Astrocyte of the hippocampus (primary cell): ENCODE results near the gene MICOS13.

Source experiments
- DNase-seq: peaks from one replicate; pipeline ENCODE4 v3.0.0; 2011; ENCODE audit warnings: low read depth, low spot score

MICOS13 gene

DNA sequence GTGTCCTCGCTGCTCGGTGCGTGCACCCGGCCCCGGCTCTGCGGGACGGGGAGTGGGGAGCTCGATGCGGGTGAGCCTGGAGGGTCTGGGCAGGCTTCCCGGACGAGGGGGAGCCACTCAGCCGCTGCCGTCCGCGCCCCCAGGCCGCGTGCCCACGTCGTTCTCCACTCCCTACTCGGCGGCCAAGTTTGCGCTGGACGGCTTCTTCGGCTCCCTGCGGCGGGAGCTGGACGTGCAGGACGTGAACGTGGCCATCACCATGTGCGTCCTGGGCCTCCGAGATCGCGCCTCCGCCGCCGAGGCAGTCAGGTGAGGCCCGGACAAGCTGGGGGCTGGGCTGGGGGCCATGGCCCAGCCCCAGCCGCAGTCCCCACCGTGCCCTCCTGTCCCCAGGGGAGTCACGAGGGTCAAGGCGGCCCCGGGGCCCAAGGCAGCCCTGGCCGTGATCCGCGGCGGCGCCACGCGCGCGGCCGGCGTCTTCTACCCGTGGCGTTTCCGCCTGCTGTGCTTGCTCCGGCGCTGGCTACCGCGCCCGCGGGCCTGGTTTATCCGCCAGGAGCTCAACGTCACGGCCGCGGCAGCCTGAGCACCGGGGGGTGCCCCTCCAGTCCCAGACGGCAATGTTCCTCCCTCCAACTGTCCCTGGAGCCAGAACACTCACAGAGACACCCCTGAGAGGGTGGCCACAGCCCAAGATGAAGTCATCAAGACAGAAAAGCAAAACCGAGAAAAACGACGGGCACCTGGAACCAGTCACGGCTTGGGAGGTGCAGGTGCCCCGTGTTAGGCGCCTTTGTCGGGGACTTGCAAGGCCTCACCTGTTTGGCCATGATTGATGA is 7.3 kb upstream of the MICOS13 start:
- DNase-seq, result no peak

DNA sequence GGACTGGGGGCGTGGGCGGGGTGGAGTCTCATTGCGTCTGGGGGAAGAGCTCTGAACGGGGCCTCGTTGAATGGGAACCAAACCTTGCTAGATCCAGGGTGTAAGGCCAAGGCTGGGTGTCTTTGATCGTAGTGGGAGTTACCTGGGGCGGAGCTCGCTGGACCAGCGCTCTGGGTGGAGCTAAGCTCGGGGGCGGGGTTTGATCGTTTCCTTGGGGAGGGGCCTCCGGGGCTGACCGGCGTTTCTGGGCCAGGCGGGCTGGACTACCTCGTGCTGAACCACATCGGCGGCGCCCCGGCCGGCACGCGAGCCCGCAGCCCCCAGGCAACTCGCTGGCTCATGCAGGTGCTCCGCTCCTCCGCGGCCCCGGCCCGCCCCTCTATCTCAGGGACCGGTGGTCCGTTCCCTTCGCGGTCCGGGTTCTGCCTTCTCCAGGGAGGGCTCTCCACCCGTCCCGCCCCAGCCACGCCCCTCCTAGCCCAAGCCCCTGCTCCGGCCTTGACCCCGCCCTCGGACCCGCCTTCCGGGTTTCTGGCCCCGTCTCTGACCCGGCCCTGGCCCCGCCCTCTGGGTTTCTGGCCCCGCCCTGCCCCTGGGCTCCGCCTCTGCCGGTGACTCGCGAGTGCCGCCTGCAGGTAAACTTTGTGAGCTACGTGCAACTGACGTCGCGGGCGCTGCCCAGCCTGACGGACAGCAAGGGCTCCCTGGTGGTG is 6.5 kb upstream of the MICOS13 start:
- DNase-seq, result peak; percentile 97

DNA sequence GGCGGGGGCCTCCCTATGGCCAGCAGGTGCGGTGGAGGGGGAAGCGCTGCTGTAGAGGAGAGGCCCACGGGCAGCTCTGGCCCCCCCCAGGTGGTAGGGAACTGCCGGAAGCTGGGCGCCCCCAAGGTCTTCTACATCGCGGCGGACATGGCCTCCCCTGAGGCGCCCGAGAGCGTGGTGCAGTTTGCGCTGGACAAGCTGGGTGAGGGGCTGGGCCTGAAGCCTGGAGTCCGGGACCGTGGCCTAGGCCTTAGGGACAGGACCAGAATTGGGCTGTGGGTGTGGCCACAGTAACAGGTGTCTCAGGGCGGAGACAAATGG is 6.0 kb upstream of the MICOS13 start:
- no peak for DNase-seq

DNA sequence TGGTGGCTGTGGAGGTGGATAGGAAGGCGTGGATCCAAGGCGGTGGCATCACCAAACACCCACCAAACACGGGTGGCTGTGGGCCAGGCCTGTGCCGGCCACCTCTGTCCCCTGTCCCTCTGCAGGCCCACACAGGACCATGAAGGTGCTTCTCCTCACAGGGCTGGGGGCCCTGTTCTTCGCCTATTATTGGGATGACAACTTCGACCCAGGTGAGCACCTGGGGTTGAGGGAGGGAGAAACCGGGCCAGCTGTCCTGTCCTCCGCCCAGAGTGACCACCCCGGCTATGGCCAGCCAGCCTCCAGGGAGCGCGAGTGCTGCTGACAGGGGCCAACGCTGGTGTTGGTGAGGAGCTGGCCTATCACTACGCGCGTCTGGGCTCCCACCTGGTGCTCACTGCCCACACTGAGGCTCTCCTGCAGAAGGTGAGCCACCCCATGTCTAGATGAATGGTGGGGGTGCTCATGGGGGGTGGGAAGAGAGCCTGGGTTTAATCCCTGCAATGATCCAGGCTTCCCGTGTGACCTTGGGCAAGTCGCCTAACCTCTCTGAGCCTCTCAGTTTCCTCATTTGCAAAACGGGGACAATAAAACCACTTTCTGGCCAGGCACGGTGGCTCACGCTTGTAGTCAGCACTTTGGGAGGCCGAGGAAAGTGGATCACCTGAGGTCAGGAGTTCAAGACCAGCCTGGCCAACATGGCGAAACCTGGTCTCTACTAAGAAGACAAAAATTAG is 4.5 kb upstream of the MICOS13 start:
- DNase-seq, result no peak

DNA sequence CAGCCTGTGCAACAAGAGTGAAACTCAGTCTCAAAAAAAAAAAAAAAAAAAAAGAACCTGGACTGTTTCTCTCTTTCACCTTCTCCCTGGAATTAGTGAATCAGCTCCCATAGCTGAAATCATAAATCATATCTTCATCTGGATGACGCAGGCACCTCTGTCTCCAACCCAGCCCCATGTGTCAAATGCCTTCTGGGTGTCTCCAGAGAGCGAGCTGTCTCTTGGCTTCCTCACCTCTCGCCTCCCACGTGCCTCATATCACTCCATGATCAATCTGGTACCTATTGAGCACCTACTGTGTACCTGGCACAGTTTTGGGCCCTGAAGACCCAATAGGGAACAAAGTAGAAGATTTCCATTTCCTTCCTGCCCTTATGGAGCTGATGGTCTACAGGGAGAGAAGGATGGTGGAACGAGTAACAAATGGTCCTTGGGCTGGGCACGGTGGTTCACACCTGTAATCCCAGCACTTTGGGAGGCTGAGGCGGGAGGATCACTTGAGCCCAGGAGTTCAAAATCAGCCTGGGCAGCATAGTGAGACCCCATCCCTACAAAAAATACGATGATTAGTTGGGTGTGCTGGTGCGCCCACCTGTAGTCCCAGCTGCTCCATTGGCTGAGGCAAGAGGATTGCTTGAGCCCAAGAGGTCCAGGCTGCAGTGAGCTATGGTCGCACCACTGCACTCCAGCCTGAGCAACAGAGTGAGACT is 3.0 kb upstream of the MICOS13 start:
- no peak for DNase-seq

DNA sequence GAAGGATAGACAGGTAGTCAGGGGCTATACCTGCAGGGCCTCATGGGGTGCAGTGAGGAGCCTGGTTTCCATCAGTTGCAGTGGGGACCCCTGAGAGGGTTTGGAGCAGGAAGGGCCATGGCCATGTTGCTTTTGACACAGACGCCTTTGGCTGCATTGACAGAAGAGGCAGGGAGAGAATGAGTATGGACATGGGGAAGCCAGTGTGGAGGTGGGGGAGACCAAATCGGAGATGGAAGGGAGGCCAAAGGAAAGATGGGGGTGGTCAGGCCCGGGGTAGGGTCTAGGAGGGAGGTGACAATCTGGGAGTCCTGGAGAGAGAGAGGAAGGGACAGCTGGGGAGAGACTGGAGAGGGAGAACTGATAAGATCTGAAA is 1.8 kb upstream of the MICOS13 start:
- no peak for DNase-seq

DNA sequence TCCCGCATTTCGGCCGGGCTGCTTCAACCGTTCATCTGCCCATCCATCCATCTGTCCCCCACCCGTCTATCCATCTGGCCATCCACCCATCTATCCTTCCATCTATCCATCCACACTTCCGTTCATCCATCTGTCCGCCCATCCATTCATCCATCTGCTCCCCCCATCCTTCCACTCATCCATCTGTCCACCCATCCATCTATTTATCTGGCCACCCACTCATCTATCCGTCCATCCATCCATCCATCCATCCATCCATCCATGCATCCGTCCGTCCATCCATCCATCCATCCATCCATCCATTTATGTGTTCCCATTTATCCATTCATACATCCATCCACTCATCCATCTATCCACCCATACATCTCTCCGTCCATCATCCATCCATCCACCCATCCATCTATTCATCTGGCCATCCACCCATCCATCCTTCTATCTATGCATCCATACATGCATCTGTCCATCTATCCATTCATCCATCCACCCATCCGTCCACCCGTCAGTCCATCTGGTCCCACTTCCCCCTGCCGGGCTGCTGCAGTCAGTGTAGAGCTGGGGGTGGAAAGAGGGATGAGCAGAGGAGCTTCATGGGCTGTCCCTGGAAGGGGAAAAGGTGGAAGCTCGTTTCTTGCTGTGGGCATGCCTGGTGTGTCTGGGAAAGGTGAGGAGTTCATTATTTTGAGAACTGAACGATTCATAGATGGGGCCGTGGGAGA is 1.2 kb upstream of the MICOS13 start:
- no peak for DNase-seq

DNA sequence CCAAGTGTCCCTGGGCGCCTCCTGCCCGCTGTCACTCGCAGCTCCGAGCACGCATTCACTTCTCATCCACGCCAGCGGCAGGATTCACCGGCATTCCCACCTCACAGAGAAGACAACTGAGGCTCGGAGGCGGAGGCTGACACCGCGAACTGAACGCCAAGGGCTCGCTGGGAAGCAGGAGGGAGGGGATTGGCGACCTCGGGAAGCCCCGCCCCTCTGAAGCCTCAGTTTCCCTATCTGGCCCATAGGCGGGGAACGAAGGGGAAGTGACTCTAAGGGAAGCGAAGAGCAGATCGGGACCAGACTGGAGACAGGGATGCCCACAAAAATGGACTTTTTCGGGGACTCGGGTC is 256 bp downstream of the MICOS13 start:
- no peak for DNase-seq

DNA sequence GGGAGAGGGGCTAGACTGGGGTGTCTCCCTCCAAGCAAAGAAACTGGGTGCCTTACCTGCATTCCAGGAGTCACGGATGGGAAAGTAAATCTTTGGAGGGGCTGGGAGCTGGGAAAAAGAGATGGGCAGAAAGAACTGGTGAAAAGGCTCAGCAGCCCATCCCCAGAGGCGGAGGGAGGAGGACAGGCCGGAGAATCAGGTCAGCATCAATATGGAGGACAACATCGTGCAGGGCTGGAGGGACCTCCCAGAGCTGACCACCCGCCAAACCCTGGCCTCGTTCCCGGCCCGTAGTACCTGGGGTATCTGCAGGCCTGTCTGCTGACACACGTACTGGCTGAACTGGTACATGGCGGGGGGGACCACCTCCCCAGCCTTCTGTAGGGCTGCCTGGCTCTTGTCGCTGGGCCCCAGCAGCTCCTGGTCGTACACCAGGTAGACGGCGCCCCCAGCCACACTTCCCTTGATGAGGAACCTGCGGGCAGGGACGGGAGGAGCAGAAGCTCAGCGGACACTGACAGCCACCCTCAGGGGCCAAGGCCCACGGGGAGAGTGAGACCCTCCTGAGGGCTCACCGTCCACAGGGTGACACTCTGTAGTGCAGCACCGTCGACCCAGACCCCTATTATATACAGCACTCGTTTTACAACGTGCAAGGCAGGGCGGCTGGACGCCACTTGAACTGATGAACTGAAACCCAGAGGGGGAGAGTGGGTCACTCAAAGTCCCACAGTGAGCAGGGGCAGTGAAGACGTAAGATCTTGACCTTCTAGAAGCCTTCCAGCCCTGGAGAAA is 830 bp downstream of the MICOS13 start:
- peak; percentile 31 for DNase-seq

DNA sequence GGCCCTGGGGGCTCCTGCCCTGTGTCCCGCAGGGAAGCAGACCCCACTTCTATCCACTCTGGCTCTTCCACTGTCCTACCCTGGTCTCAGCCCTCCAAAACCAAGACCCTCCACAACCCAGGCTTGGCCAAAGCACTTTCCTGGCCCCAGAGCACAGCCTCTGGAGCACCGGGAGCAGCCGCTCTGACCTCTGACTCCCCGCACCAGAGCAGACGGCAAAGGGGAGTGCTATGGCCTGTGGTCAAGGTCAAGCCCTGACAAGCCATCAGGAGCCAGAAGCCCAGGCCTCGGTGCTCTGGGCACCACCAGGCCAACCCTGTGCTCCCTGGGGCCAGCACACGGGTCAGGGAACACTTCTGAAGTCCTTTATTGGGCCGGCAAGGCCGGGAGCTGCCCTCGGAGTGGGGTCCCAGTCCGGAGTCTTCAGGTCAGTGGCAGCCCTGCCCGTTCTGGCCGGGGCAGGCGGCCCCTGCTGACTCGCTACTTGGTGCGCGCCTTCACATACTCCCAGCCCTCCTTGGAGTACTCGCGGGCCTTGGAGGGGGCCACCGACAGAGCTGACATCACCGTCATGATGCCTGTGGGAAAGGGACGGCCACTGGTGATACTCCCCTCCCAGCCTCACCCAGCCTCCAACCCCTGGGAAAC is 2.1 kb downstream of the MICOS13 start:
- DNase-seq, result no peak

DNA sequence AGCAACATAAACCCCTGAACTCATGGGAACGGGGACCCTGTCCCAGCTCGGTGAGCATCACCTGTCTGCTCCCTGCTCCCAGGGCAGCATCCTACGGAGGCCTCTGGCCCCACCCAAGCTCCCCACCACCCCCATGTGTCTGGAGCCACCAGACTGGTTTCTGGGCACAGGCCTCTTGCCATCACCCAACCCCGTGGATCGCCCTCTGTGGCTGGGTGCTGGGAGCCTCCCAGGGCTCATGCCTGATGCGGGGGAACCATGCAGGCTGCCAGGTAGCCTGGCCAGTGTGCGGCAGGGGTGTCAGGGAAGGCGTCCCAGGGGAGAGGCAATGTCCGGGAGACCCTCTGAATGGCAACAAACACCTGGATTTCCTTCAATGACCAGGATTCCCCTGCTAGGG is 2.7 kb downstream of the MICOS13 start:
- no peak for DNase-seq

DNA sequence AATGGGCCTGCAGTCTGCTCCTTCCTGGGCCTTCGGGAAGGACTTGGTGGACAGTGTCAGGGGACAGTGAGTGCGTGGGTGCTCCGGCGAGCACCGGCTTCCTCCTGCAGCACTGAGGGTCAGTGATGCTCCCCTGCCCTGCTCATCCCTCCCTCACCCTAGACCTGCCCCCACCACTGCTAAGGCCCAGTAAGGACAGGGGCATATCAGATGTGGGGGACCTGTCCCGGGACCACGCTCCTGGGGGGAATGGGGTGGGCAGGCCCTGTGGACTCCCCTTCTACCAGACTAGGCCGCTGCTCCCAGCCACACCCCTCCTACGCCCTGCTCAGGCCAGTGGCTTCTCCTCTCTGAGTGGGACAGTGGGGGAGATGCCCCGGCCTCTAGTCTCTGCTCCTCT is 3.2 kb downstream of the MICOS13 start:
- no peak for DNase-seq

DNA sequence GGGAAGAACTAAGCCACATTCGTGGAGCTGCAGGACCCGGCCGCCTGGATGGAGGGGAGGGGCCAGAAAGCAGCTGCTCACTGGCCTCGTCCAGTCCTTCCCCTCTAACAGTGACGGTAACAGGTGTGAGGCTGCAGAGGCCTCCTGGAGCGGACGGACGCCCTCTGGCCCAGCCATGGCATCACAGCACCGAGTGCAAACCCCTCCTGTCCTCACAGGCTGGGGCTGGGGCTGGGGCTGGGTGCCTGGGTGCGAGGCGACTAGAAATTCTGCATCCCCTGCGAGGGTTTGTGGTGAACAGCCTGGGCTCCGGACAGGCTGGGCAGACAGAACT is 3.6 kb downstream of the MICOS13 start:
- DNase-seq, result no peak

DNA sequence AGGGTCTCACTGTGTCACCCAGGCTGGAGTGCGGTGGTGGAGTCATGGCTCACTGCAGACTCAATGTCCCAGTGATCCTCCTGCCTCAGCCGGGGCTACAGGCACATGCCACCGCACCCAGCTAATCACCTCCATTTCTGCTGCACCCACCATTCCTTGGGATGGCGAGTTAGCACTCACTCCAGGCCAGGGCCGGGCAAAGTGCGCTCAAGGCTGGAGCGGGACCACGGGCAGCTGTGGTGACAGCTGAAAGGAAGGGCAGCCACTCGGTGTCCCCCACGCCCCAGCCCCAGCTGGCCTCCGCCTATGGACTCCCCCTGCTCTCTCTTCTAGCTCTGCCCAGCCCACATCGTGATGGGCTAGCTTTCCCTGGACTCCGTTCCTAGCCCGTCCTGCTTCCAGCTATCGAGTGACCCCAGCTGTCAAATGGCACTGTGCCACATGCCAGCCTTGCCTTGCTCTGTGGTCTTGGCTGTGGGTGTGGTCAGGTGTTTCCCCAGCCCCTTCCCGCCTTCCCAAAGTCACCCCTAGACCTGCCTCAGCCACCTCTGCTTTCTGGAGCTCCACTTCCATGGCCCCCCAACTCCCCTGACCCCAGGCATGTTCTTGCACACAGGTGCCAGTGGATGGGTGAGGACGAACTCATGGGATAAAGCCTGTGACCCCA is 4.1 kb downstream of the MICOS13 start:
- no peak for DNase-seq

DNA sequence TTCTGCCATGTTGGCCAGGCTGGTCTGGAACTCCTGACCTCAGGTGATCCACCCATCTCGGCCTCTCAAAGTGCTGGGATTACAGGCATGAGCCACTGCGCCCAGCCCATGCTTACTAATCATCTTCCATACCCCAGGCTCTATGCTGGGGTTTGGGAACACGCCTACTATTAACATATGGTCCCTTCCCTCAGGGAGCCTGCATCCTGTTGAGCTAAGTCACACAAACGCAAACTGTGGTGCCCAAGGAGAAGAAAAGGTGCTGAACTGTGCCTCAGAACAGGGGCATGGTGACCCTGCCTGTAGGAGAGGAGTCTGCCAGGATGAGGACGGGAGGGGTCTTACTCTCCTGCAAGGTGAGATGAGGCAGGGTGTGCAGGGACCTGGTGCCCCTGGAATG is 5.6 kb downstream of the MICOS13 start:
- no peak for DNase-seq

DNA sequence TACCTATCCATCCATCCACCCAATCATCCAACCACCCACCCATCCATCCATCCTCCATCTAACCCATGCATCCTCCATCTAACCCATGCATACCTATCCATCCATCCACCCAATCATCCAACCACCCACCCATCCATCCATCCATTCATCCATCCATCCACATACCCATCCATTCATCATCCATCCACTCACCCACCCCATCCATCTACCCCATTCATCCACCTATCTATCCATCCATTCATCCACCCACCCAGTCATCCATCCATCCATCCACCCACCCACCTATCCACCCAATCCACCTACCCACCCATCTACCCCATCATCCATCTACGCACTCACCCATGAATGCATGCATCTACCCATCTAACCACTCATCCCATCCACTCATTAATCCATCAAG is 6.6 kb downstream of the MICOS13 start:
- DNase-seq, result no peak

DNA sequence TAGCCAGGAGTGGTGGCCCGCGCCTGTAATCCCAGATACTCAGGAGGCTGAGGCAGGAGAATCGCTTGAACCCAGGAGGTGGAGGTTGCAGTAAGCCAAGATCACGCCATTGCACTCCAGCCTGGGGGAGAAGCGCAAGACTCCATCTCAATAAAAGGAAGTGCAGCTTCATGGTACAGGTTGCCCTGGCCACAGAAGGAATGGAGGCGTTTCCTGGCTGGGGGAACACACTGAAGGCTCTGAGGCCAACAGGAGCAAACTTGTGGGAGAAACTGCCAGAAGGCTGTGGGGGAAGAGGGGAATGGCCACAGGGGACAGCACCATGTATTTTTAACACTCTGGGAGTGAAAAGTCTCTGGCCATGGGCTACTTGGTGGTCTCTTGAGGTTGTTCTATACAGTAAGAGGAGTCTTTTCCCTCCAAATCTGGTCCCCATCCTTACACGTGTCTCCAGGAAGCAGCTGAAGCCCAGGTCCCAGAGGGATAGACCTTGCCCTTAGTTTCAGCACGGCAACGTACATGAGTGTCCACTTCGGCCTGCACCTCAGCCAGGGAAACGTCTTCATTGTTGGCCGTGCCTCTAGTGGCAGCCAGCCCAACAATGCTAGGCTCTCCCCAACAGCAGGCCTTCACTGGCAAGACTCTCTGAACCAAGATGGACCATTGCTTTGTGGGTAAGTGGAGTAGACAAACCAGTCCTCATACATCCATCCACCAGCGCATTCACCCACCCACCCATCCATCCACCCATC is 7.4 kb downstream of the MICOS13 start:
- no peak for DNase-seq

DNA sequence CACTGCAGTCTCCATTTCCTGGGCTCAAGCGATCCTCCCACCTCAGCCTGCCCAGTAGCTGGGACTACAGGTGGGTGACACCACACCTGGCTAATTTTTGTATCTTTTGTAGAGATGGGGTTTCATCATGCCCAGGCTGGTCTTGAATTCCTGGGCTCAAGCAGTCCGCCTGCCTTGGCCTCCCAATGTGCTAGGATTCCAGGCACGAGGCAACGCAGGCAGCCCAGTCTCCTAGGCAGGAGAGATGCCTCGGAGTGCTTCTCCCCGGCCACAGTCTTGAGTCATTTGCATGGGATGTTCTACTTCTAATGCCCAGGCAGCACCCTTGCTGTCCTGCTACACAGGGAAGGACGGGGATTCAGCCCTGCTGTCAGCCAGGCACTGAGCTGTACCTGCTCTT is 8.7 kb downstream of the MICOS13 start:
- DNase-seq, result no peak

DNA sequence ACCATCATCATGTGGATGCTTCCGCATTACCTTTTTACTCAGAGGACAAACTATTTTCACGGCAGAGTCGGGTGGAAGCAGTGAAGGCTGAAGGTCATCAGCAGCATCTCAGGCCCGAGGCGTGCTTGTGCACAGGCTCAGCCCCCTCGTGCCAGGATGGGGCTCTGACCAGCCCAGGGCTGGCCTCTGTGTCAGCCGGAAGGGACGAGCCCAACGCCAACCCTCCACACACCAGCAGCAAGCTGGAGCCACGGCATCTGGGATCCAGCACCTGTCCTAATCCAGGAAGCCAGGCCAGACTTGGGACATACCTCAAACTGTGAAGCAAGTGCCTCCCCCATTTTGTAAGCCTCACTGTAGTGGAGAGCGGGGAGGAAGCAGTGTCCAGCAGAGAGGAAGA is 11.1 kb downstream of the MICOS13 start:
- no peak for DNase-seq
